ENCODE measurements around the gene LSM7. TPM values are rescaled to one million over a fixed set of nuclear protein-coding genes. Genes with fewer than 3 reads are reported as not detected.

LSM7 gene
- total and polyA plus RNA-seq, 2 of the 13 experiments (the other 11 are each of a cell fraction or from before 2014, with no cell fraction given): 140 to 205 TPM

DNA sequence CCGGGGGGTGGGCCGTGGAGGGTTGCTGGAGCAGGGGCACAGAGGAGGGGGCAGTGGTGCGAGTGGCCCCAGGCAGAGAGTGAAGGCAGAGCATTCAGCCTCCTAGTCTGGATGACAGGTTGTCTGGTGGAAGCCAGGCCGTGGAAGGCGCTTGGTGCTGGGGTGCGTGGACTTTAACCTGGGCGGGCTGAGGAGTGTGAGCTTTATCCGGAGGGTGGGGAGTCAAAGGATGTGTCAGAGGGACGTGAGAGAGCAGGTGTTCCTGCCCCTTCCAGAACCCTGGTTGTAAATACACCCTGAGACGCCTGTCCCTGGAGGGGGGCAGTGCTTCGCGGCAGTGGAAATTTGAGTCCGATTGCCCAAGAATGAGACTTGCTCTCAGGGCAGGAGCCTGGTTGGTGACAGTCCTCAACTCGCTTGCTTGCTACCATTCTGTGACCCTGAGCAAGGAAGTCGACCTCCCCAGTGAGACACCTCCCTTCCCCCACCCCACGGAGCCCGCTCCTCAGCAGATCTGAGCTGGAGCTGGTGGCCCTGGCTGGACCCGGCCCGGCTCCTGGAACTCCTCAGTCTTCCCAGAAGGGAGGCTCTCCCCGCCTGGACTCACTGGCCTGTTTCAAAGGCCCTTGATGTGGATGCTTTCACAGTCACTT is 2.4 kb upstream of the LSM7 start (continued):
- TF ChIP-seq TBX3 (IDR thresholded peaks at IDR 0.05; ENCODE audit: borderline replicate concordance) (no peak), ZBTB42 (CRISPR knock-in tag; IDR thresholded peaks at IDR 0.05) (0 out of 2 replicates have a peak, but pooled peaks have one; percentile 49), KDM6A (CRISPR knock-in tag; IDR thresholded peaks at IDR 0.05; ENCODE audit: low read depth) (no peak), DNMT3B (CRISPR knock-in tag; conservative IDR thresholded peaks at IDR 0.05) (no peak), ELF1 (CRISPR knock-in tag; IDR thresholded peaks at IDR 0.05) (no peak), GATAD1 (CRISPR knock-in tag; IDR thresholded peaks at IDR 0.05) (0 out of 2 replicates have a peak, but pooled peaks have one; percentile 11), ETV5 (CRISPR knock-in tag; IDR thresholded peaks at IDR 0.05; ENCODE audit: borderline replicate concordance) (peak; percentile 62; the same call in 1 of the 2 replicates), ZNF678 (CRISPR knock-in tag; IDR thresholded peaks at IDR 0.05) (no peak), CEBPB (IDR thresholded peaks at IDR 0.05; ENCODE audit: borderline replicate concordance, low read depth, low read length) (peak; percentile 74; the same call in 1 of the 2 replicates), ZNF292 (CRISPR knock-in tag; IDR thresholded peaks at IDR 0.05; ENCODE audit: borderline replicate concordance, low read depth) (peak; percentile 79; the same call in 1 of the 2 replicates), EP300 (IDR thresholded peaks at IDR 0.05; ENCODE audit: low read depth in 2 of 2, low read length in 2 of 2) (peak in 1 of 2 experiments; percentile 16; a peak in 1 of 4 replicates), EP300 (CRISPR knock-in tag; IDR thresholded peaks at IDR 0.05; ENCODE audit: borderline replicate concordance) (no peak), AGO2 (optimal IDR thresholded peaks at IDR 0.05; ENCODE audit: low read depth, low read length) (peak; percentile 18), NKX3-1 (CRISPR knock-in tag; IDR thresholded peaks at IDR 0.05) (no peak), SAP130 (CRISPR knock-in tag; IDR thresholded peaks at IDR 0.05; ENCODE audit: low read depth) (peak; percentile 89), ZNF34 (CRISPR knock-in tag; IDR thresholded peaks at IDR 0.05; ENCODE audit: borderline replicate concordance) (no peak), BHLHE40 (IDR thresholded peaks at IDR 0.05; ENCODE audit: low read length) (no peak), ZFX (CRISPR knock-in tag; IDR thresholded peaks at IDR 0.05; ENCODE audit: low read depth) (peak; percentile 52; the same call in 1 of the 2 replicates)
- TF ChIP-seq, protein P1, sequence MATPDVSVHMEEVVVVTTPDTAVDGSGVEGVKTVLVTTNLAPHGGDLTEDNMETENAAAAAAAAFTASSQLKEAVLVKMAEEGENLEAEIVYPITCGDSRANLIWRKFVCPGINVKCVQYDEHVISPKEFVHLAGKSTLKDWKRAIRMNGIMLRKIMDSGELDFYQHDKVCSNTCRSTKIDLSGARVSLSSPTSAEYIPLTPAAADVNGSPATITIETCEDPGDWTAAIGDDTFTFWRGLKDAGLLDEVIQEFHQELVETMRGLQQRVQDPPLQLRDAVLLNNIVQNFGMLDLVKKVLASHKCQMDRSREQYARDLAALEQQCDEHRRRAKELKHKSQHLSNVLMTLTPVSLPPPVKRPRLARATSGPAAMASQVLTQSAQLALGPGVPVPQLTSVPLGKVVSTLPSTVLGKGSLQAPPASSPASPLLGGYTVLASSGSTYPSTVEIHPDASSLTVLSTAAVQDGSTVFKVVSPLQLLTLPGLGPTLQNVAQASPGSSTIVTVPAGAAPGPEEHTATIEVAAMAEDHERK (CRISPR knock-in tag; IDR thresholded peaks at IDR 0.05; ENCODE audit: low read depth): no peak
- TF ChIP-seq, protein P2, sequence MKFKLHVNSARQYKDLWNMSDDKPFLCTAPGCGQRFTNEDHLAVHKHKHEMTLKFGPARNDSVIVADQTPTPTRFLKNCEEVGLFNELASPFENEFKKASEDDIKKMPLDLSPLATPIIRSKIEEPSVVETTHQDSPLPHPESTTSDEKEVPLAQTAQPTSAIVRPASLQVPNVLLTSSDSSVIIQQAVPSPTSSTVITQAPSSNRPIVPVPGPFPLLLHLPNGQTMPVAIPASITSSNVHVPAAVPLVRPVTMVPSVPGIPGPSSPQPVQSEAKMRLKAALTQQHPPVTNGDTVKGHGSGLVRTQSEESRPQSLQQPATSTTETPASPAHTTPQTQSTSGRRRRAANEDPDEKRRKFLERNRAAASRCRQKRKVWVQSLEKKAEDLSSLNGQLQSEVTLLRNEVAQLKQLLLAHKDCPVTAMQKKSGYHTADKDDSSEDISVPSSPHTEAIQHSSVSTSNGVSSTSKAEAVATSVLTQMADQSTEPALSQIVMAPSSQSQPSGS (CRISPR knock-in tag; IDR thresholded peaks at IDR 0.05): no peak
- TF ChIP-seq, protein P3, sequence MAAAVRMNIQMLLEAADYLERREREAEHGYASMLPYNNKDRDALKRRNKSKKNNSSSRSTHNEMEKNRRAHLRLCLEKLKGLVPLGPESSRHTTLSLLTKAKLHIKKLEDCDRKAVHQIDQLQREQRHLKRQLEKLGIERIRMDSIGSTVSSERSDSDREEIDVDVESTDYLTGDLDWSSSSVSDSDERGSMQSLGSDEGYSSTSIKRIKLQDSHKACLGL (CRISPR knock-in tag; IDR thresholded peaks at IDR 0.05): 0 out of 2 replicates have a peak, but pooled peaks have one; percentile 38
- TF ChIP-seq, protein P4, sequence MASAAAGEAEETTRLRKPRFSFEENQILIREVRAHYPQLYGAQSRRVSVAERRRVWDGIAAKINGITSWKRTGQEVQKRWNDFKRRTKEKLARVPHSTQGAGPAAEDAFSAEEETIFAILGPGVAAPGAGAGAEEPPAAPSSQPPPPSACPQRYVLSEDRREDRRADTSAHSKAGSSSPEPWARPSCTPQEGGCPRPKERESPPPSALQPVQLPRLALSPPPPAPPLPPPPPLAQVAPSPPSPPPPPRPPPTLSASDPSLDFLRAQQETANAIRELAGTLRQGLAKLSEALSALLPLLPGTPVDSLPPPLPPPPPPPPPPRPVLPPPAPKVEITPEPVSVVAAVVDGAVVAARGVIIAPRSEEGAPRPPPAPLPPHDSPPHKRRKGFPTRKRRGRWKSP (CRISPR knock-in tag; IDR thresholded peaks at IDR 0.05): 0 out of 2 replicates have a peak, but pooled peaks have one; percentile 29
- TF ChIP-seq, protein P5, sequence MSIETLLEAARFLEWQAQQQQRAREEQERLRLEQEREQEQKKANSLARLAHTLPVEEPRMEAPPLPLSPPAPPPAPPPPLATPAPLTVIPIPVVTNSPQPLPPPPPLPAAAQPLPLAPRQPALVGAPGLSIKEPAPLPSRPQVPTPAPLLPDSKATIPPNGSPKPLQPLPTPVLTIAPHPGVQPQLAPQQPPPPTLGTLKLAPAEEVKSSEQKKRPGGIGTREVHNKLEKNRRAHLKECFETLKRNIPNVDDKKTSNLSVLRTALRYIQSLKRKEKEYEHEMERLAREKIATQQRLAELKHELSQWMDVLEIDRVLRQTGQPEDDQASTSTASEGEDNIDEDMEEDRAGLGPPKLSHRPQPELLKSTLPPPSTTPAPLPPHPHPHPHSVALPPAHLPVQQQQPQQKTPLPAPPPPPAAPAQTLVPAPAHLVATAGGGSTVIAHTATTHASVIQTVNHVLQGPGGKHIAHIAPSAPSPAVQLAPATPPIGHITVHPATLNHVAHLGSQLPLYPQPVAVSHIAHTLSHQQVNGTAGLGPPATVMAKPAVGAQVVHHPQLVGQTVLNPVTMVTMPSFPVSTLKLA (IDR thresholded peaks at IDR 0.05): peak; percentile 23; the same call in 1 of the 2 replicates

Measured in HepG2 (cell line).